Body of pancreas (tissue), 4 donors: Measurements from ENCODE around the gene ZBTB17. TPM values are rescaled to one million over a fixed set of nuclear protein-coding genes. Genes with fewer than 3 reads are reported as not detected.
A peak's percentile ranks its signal among the peaks of the same experiment; 100 is the strongest.

Experiments used
- ATAC-seq: fragments of 150-250 bp; one replicate; pipeline ENCODE4 v1.9.1; 2016
- DNase-seq, 4 donors: peaks; one replicate each; pipeline ENCODE4 v3.0.0-alpha.2; 2019
- H3K27ac ChIP-seq, 4 donors: fragments of 200-600 bp; sonication (generic); 1 replicate in 3 of 4; 2 replicates in 1 of 4; pipeline versions ENCODE4 v1.5.1 to v1.6.1; 2016 to 2019; ENCODE audit warnings: mild to moderate bottlenecking in 1 of 4, mixed read lengths in 1 of 4, moderate library complexity in 1 of 4
- H3K27me3 ChIP-seq, 2 donors: fragments of 200-600 bp; sonication (generic); one replicate each; pipeline ENCODE4 v1.6.0; 2016; ENCODE audit warnings: mild to moderate bottlenecking in 1 of 2
- H3K36me3 ChIP-seq, 2 donors: fragments of 200-600 bp; sonication (generic); replicated peaks in 1 of 2; 2 replicates each; pipeline ENCODE4 v1.5.1; 2016; ENCODE audit warnings: low read depth in 2 of 2; ENCODE audit not compliant: insufficient read depth in 1 of 2
- H3K4me1 ChIP-seq: fragments of 200-600 bp; sonication (generic); one replicate; pipeline ENCODE4 v1.6.0; 2016
- H3K4me3 ChIP-seq, 2 donors: fragments of 200-600 bp; sonication (generic); 1 replicate in 1 of 2; 2 replicates in 1 of 2; pipeline ENCODE4 v1.5.1; 2016 to 2019
- H3K9me3 ChIP-seq, 3 donors: fragments of 200-600 bp; sonication (generic); 1 replicate in 2 of 3; 2 replicates in 1 of 3; pipeline ENCODE4 v1.5.1; 2016
- POLR2A ChIP-seq, 3 donors: fragments of 450-650 bp; IDR thresholded peaks; one replicate each; pipeline ENCODE4 v1.6.1; 2016; ENCODE audit warnings: antibody characterized with exemption in 3 of 3, mild to moderate bottlenecking in 2 of 3
- WGBS, 2 donors: methylation state at CpG; one replicate each; pipeline ENCODE4 v1.1.5; 2017; 5-methylcytosine and 5-hydroxymethylcytosine counted together
- intact Hi-C: fragments of 100-400 bp; cut with DNase I; formaldehyde crosslinking; loops from one replicate; pipeline ENCODE4 v1.15.1; 2023
- total RNA-seq, 2 donors: library from RNA; depleted of rRNA; stranded (reverse); fragments of >200 nt; gene quantifications; one replicate each; pipeline ENCODE4 v1.1.0, GENCODE V29; 2016
- TF ChIP-seq, protein P1 (sequence below), 7 experiments: fragments of 450-650 bp in 4 of 7; fragments of 200-600 bp in 3 of 7; sonication (generic) in 3 of 7; IDR thresholded peaks; one replicate each; pipeline ENCODE4 v1.5.1; 2016 to 2019; ENCODE audit warnings: antibody characterized with exemption in 7 of 7

Gene ZBTB17
- total RNA-seq, 2 donors from 2014 or later, result 28.8 to 73.2 TPM

DNA sequence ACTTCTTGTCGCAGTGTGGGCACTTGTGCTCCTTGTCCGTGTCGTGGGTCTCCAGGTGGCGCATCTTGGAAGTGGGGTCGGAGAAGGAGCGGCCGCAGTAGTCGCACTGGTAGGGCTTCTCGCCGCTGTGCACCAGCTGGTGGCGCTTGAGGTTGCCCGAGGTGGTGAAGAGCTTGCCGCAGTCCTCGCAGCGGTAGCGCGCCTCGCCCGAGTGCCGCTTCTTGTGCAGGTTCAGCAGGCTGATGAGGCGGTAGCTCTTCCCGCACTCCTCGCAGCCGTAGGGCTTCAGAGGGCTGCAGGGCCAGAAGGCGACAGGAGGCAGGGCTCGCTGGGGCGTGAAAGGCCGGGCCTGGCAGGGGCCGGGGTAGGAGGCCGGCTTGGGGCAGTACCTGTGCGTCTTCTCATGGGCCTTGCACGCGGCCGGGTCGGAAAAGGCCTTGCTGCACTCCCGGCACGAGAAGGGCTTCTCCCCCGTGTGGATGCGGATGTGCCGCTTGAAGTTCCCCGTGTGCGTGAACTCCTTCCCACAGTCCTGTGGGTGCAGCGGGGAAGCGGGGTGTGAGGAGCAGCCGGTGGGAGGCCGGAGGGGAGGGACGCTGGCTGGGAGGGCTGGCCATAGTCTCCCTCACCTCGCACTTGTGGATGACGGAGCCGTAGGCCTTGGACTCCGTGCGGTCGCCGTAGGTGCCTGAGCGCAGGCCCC is 31.4 kb downstream of the ZBTB17 start:
- H3K27me3 ChIP-seq, result no peaks in the 10 kb centered on the region
- H3K36me3 ChIP-seq, result peaks cover 14 to 29% of the 10 kb centered on the region in 2 donors
- DNase-seq (peak in 1 of 4 donors; percentile 12), ATAC-seq (no peak)
- 86 to 94% methylated on average over 32 to 55 of the region's 55 CpGs for WGBS, 2 donors
- H3K9me3 ChIP-seq, result no peaks in the 10 kb centered on the region
- H3K4me1 ChIP-seq, result peaks cover 29% of the 10 kb centered on the region
- H3K27ac ChIP-seq, result no peak overlapping the region
- intact Hi-C loops, result no loop called here
- no peak overlapping the region for H3K4me3 ChIP-seq
- TF ChIP-seq, protein P1, sequence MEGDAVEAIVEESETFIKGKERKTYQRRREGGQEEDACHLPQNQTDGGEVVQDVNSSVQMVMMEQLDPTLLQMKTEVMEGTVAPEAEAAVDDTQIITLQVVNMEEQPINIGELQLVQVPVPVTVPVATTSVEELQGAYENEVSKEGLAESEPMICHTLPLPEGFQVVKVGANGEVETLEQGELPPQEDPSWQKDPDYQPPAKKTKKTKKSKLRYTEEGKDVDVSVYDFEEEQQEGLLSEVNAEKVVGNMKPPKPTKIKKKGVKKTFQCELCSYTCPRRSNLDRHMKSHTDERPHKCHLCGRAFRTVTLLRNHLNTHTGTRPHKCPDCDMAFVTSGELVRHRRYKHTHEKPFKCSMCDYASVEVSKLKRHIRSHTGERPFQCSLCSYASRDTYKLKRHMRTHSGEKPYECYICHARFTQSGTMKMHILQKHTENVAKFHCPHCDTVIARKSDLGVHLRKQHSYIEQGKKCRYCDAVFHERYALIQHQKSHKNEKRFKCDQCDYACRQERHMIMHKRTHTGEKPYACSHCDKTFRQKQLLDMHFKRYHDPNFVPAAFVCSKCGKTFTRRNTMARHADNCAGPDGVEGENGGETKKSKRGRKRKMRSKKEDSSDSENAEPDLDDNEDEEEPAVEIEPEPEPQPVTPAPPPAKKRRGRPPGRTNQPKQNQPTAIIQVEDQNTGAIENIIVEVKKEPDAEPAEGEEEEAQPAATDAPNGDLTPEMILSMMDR (IDR thresholded peaks at IDR 0.05), result no peak
- no peak for TF ChIP-seq POLR2A (IDR thresholded peaks at IDR 0.05)

DNA sequence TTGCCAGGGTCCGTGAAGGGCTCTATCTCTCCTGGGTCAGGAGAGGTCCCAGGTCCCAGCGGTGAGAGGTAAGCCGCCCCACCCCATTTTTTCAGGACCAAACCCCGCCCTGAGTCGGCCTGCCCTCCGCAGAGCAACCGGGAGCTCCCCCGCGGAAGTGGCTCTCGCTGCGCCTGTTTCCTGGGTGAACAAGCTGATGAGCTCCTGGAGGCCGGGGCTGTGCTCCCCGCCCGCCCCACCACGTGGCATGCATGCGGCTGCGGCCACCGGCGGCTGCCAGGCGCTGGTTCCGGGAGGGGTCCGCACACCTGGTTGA is 32.0 kb downstream of the ZBTB17 start:
- 94% methylated on average over 18 of the region's 22 CpGs; no CpG with 5 or more reads in 1 of the 2 donors for WGBS, 2 donors
- no peak for DNase-seq
- TF ChIP-seq POLR2A (IDR thresholded peaks at IDR 0.05), result no peak
- TF ChIP-seq, protein P1 (IDR thresholded peaks at IDR 0.05), result no peak

DNA sequence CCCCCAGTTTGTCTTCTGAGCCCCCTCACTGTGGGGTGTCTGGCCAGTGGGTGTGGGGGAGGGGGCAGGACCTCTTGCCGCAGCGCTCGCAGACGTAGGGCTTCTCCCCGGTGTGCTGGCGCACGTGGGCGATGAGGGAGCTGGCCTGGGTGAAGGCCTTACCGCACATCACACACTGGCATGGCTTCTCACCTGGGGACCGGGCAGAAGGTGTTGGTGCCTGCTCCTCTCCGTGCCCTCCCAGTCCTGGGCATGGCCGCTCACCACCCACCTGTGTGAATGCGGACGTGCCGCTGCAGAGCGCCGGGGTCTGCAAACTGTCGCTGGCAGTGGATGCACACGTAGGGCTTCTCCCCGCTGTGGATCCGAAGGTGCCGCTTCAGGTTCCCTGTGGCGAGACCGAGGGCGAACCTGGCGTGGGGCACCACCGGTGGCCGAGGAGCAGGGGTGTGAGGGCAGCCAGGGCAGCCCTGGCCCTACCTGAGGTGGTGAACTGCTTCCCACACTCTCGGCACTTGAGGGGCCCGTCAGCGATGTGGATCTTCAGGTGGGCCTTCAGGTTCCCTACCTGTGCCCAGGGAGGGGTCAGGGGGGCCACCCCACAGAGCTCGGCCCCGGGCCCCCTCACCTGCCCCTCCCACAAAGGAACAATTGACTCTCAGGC is 32.4 kb downstream of the ZBTB17 start:
- no peaks in the 10 kb centered on the region for H3K27me3 ChIP-seq
- DNase-seq (no peak), ATAC-seq (no peak)
- no peak overlapping the region for H3K27ac ChIP-seq
- 96% methylated on average over 32 of the region's 33 CpGs; no CpG with 5 or more reads in 1 of the 2 donors for WGBS, 2 donors
- peaks cover 14 to 29% of the 10 kb centered on the region in 2 donors for H3K36me3 ChIP-seq
- TF ChIP-seq, protein P1 (IDR thresholded peaks at IDR 0.05), result no peak
- no peak for TF ChIP-seq POLR2A (IDR thresholded peaks at IDR 0.05)
- intact Hi-C loops, result no loop called here
- no peak overlapping the region for H3K4me3 ChIP-seq
- H3K9me3 ChIP-seq, result no peaks in the 10 kb centered on the region
- peaks cover 29% of the 10 kb centered on the region for H3K4me1 ChIP-seq

More for the DNA sequence above, 32.0 kb downstream of the ZBTB17 start:
- no peak overlapping the region for H3K27ac ChIP-seq
- peaks cover 29% of the 10 kb centered on the region for H3K4me1 ChIP-seq
- H3K9me3 ChIP-seq, result no peaks in the 10 kb centered on the region
- no peak for ATAC-seq
- peaks cover 14 to 29% of the 10 kb centered on the region in 2 donors for H3K36me3 ChIP-seq
- no peaks in the 10 kb centered on the region for H3K27me3 ChIP-seq
- H3K4me3 ChIP-seq, result no peak overlapping the region
- intact Hi-C loops, result no loop called here

DNA sequence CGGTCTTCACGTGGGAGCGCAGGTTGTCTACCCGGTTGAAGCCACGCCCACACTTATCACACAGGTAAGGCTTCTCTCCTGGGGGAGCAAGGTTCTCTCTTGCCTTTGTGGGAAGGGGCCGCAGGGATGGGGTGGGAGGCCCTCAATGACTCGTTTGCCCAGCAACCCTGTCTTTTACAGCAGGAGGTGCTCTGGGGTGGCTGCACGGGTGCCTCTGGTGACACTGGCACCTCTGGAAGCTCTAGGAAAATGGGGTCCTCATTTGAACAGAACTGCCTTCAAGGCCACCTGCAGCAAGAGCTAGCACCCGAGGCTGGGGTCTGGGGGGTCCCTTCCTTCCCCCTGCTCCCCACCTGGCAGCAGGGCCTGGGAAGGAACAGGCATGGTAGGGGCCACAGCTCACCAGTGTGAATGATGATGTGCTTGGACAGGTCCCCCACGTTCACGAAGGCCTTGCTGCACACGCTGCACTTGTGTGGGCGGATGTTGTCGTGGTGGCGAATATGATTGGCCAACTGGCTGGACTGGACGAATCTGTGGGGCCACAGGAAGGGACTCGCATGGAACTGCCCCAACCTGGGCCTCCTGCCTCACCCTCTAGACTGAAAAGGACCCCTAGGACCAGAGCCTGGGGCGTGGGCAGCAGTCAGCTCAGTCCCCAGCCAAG is 33.1 kb downstream of the ZBTB17 start:
- Histone ChIP-seq H3K4me3 (no peak overlapping the region), H3K36me3 (peaks cover 14 to 29% of the 10 kb centered on the region in 2 donors), H3K27me3 (no peaks in the 10 kb centered on the region), H3K9me3 (no peaks in the 10 kb centered on the region), H3K4me1 (peaks cover 28% of the 10 kb centered on the region), H3K27ac (peak overlapping the region in 2 of 4 donors; percentile 1 to 36)
- 84 to 90% methylated on average over 5 to 14 of the region's 18 CpGs for WGBS, 2 donors
- DNase-seq (no peak), ATAC-seq (no peak)
- intact Hi-C loops, result no loop called here
- TF ChIP-seq, protein P1 (IDR thresholded peaks at IDR 0.05), result no peak
- TF ChIP-seq POLR2A (IDR thresholded peaks at IDR 0.05), result no peak
